ENCODE measurements around the gene FRMD8. TPM values are rescaled to one million over a fixed set of nuclear protein-coding genes. Genes with fewer than 3 reads are reported as not detected.
A peak's percentile ranks its signal among the peaks of the same experiment; 100 is the strongest.
"Not testable (repeated sequence)": the region's sequence is repeated elsewhere in the genome, so short reads cannot be mapped to it uniquely, and the experiment has no call there.

The FRMD8 gene
- total RNA-seq, 1 donor from 2014 or later = 22.6 TPM

DNA sequence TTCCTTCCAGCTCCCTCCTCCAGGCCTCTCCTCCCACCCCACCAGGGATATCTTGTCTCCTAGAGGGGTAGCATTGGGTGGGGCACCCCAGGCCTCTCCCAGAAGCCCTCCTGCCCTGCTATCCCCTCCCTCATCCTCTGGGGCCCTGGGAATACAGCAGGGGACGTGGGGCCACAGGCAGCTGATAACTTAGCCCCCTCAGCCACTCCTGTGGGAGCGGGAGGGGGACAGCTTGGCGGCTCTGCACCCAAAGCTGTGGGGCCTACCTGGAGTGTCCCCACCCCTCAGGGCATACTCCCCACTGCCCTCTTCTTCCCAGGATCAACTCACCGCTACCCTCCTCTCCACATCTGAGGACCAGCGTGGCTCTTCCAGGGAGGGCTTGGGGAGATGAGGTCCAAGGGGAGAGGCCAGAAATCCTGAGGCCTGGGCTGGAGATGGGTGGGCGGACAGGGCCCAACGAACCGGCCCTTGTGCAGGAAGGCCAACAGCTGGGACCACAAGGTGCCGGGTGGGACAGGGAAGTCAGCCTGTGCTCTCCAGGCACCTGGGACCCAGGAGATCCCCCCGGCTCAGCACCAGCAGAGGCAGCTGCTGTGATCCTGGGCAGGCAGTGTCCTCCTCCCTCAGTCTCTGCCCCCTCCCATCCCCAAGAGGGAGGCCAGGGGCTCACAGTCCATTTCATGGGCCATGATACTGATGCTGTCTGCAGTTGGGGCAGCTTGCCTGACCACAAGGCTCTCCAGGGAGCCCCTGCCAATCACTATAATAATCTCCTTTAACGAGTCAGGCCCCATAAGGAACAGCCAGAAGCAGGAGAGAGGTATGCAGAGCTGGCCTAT, 59.4 kb downstream of the FRMD8 start:
- Histone ChIP-seq H3K36me3 (peaks cover 38% of the 10 kb centered on the region), H3K27me3 (ENCODE audit: low read depth) (no peaks in the 10 kb centered on the region), H3K4me3 (no peak overlapping the region), H3K27ac (peak overlapping the region; percentile 24), H3K9me3 (no peaks in the 10 kb centered on the region), H3K4me1 (peaks cover 30% of the 10 kb centered on the region)
- ATAC-seq (peak; percentile 3 to 6), DNase-seq (no peak)
- intact Hi-C loops (cut with DNase I) = no loop called here
- TF ChIP-seq, protein P1, sequence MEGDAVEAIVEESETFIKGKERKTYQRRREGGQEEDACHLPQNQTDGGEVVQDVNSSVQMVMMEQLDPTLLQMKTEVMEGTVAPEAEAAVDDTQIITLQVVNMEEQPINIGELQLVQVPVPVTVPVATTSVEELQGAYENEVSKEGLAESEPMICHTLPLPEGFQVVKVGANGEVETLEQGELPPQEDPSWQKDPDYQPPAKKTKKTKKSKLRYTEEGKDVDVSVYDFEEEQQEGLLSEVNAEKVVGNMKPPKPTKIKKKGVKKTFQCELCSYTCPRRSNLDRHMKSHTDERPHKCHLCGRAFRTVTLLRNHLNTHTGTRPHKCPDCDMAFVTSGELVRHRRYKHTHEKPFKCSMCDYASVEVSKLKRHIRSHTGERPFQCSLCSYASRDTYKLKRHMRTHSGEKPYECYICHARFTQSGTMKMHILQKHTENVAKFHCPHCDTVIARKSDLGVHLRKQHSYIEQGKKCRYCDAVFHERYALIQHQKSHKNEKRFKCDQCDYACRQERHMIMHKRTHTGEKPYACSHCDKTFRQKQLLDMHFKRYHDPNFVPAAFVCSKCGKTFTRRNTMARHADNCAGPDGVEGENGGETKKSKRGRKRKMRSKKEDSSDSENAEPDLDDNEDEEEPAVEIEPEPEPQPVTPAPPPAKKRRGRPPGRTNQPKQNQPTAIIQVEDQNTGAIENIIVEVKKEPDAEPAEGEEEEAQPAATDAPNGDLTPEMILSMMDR (IDR thresholded peaks at IDR 0.05) = no peak

DNA sequence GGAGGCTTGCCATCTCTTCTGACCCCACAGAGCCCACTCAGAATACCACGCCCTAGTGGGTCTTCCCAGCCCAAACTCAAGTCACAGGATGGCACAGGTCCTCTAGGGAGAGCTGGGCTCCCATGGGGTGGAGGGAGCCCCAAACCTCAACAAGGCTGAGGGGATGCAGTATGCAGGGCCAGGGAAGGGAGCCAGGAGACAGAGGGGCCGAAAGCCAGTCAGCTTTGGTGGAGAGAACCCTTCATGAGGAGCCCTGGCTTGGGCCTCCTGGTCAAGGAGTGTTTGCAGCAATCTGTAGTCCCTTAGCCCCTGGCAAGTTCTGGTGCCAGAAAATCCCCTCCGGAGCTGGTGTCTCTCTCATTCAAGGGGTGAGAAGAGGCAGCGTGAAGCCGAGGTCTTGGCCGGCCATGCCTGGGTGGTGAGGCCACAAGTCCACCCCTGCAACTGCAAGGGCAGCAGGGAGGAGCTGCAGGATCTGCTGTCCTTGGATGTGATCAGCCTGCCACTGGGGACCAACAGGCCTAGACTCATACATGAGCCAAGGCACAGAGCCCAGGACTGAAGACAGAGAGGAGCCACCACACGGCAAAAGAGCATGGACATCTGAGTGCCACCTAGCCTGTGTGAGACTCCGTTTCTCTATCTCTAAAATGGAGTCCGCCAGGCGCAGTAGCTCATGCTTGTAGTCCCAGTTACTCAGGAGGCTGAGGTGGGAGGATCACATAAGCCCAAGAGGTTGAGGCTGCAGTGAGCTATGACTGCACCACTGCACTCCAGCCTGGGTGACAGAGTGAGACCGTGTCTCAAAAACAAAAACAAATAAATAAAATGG, 60.2 kb downstream of the FRMD8 start:
- TF ChIP-seq, protein P1 (IDR thresholded peaks at IDR 0.05) = no peak
- ATAC-seq (peak; percentile 4 to 14), DNase-seq (no peak)
- no peaks in the 10 kb centered on the region for H3K27me3 ChIP-seq (ENCODE audit: low read depth)
- no peak overlapping the region for H3K4me3 ChIP-seq
- no peaks in the 10 kb centered on the region for H3K9me3 ChIP-seq
- peak overlapping the region; percentile 4 for H3K27ac ChIP-seq
- peaks cover 34% of the 10 kb centered on the region for H3K36me3 ChIP-seq
- peaks cover 22% of the 10 kb centered on the region for H3K4me1 ChIP-seq
- intact Hi-C loops (cut with DNase I) = no loop called here

DNA sequence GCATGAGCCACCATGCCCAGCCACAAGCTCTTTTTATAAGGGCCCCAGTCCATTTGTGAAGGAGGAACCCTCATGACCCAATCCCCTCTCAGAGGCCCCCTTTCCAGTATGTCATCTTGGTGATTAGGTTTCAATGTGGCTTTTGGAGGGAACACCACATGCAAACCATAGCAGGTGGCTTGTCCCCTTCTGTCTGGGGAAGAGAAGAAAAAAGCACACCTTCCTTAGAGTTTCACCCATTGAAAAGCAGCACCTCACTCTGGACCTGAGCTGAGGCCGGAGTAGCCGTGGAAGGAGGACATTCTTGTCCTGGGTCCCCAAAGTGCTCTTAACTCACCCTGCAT, 61.6 kb downstream of the FRMD8 start:
- H3K9me3 ChIP-seq = no peaks in the 10 kb centered on the region
- DNase-seq (no peak), ATAC-seq (no peak)
- H3K27ac ChIP-seq = no peak overlapping the region
- peaks cover 18% of the 10 kb centered on the region for H3K4me1 ChIP-seq
- H3K27me3 ChIP-seq (ENCODE audit: low read depth) = no peaks in the 10 kb centered on the region
- TF ChIP-seq, protein P1 (IDR thresholded peaks at IDR 0.05) = no peak
- H3K36me3 ChIP-seq = peaks cover 25% of the 10 kb centered on the region
- intact Hi-C loops (cut with DNase I) = no loop called here
- no peak overlapping the region for H3K4me3 ChIP-seq

DNA sequence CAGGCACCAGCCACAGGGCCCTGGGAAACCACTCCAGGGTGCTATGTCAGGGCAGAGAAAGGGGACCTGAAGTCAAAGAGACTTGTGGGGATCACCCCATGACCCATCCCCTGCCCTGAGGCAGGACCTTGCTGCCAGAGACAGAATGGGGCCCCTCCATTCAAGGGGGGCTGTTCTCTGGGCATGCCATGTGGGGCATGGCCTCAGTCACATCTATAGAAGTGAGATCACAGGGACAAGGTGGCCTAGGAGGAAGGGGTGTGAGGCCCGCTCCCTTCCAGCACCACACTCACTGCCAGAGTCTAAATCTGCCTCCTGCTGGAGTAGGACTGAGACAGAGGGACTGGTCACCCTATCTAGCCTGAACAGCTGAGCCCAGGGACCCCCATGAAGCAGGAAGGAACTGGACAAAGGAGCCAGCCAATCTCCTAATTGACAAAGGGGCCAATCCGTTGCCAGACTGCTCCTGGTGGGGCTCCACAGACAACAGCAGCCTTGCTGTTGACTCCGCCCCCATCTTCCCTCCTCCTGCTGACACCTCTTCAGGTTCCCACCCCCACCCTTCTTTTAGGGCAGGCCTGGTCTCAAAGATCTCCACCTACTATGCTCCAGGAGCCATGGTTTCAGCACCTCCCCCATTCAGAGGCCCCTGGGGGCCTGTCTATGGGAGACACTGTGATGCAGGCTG, 62.1 kb downstream of the FRMD8 start:
- ATAC-seq (peak; percentile 11 to 31), DNase-seq (no peak)
- Histone ChIP-seq H3K4me3 (no peak overlapping the region), H3K27me3 (ENCODE audit: low read depth) (no peaks in the 10 kb centered on the region), H3K9me3 (no peaks in the 10 kb centered on the region), H3K27ac (no peak overlapping the region), H3K36me3 (peaks cover 20% of the 10 kb centered on the region), H3K4me1 (peaks cover 15% of the 10 kb centered on the region)
- TF ChIP-seq, protein P1 (IDR thresholded peaks at IDR 0.05) = no peak
- intact Hi-C loops (cut with DNase I) = no loop called here

DNA sequence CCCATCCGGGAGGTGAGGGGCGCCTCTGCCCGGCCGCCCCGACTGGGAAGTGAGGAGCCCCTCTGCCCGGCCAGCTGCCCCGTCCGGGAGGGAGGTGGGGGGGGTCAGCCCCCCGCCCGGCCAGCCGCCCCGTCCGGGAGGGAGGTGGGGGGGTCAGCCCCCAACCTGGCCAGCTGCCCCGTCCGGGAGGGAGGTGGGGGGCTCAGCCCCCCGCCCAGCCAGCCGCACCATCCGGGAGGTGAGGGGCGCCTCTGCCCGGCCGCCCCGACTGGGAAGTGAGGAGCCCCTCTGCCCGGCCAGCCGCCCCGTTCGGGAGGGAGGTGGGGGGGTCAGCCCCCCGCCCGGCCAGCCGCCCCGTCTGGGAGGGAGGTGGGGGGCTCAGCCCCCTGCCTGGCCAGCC, 64.9 kb downstream of the FRMD8 start:
- ATAC-seq; DNase-seq; H3K36me3 ChIP-seq; intact Hi-C loops (cut with DNase I); H3K27ac ChIP-seq; H3K4me3 ChIP-seq; H3K27me3 ChIP-seq (ENCODE audit: low read depth); H3K9me3 ChIP-seq: not testable (repeated sequence)
- H3K4me1 ChIP-seq = peaks cover 27% of the 10 kb centered on the region

GRCh38 chr11:65452259-65452658, 65.8 kb downstream of the FRMD8 start:
- H3K27ac ChIP-seq; intact Hi-C loops (cut with DNase I): not testable (repeated sequence)

More at GRCh38 chr11:65452259-65452658, 65.8 kb downstream of the FRMD8 start:
- not testable (repeated sequence) for H3K4me3 ChIP-seq; H3K36me3 ChIP-seq; DNase-seq; H3K27me3 ChIP-seq (ENCODE audit: low read depth); ATAC-seq; H3K9me3 ChIP-seq
- peaks cover 27% of the 10 kb centered on the region for H3K4me1 ChIP-seq
